ENCODE data around the gene BCAR1.
"Not testable (repeated sequence)": the region's sequence is repeated elsewhere in the genome, so short reads cannot be mapped to it uniquely, and the experiment has no call there.

Gene BCAR1

DNA sequence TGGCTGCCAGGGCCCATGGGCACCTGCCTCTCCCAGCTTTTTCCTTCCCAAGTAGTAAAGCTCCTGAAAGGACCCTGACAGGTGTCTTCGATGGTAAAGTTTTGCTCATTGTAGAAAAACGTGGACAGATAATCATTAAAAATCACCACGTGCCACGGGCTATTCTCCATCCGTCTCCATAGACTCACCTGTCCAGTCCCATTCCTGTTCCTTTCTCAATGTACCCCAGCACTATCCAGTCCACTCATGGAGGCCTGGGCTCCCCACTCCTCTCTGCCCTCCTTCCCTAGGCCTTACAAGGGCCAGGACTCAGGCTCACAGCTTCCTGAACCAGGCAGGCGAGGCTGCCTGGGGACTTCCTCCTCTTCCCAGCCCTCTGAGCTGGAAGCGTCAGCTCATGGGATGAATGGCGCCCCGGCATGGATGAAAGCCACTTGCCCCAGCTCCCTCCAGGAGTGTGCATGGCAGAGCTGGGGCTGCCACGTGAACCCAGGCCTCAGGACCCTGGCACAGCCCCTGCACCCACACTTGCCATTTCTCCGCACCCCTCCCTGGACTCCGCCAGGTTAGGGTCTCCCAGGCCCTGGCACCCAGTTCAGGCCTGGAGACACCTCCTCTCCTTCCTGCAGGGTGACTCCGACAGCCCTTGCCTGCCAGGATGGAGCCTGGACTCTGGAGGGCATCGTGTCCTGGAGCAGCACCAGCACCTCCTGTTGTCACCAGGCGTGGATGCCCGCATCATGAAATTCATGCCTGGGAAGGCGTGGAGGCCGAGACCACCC is 23.9 kb downstream of the BCAR1 start:
- H3K27ac ChIP-seq: no peak overlapping the region; the same call in 1 of the 2 replicates
- TF ChIP-seq ZFX (IDR thresholded peaks at IDR 0.05; ENCODE audit: borderline replicate concordance): no peak
- TF ChIP-seq, protein P1, sequence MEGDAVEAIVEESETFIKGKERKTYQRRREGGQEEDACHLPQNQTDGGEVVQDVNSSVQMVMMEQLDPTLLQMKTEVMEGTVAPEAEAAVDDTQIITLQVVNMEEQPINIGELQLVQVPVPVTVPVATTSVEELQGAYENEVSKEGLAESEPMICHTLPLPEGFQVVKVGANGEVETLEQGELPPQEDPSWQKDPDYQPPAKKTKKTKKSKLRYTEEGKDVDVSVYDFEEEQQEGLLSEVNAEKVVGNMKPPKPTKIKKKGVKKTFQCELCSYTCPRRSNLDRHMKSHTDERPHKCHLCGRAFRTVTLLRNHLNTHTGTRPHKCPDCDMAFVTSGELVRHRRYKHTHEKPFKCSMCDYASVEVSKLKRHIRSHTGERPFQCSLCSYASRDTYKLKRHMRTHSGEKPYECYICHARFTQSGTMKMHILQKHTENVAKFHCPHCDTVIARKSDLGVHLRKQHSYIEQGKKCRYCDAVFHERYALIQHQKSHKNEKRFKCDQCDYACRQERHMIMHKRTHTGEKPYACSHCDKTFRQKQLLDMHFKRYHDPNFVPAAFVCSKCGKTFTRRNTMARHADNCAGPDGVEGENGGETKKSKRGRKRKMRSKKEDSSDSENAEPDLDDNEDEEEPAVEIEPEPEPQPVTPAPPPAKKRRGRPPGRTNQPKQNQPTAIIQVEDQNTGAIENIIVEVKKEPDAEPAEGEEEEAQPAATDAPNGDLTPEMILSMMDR (IDR thresholded peaks at IDR 0.05): no peak

DNA sequence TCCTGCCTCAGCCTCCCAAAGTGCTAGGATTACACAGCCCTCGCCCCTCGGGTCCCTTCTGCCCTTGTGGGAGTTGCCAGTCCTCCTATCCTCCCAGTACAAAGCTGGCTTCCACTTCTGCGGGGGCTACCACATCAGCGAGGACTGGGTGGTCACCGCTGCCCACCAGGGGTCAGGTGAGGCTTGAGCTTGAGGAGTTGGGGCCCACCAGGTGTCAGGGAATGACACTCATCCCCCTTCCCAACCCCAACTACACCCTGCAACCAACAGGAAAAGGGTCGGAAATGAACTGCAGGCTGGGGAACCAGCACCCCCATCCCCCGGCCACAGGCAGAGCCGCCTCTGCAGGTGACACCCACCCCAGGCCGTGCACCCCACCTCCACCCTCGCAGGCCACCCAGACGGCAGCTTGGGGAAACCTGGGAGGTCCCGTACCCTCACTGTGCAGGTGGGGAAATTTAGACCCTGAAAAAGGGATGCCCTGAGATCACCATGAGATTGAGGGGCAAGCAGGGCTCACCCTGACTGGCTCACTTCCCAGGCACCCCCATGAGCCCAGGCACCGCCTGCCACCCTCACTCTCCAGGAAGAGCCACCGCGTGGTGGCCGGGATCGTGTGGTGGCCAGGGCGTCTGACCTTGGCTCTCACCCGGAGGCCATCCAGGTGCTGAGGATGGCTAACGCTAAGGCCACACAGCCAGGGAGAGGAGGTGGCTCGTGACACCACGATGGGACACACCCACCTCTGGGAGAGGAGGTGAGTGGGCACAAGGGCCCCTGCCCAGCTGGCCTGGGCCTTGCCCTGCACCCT is 24.7 kb downstream of the BCAR1 start:
- H3K27ac ChIP-seq: no peak overlapping the region; the same call in 1 of the 2 replicates
- no peak for TF ChIP-seq ZFX (IDR thresholded peaks at IDR 0.05; ENCODE audit: borderline replicate concordance)
- TF ChIP-seq, protein P1 (IDR thresholded peaks at IDR 0.05): no peak

DNA sequence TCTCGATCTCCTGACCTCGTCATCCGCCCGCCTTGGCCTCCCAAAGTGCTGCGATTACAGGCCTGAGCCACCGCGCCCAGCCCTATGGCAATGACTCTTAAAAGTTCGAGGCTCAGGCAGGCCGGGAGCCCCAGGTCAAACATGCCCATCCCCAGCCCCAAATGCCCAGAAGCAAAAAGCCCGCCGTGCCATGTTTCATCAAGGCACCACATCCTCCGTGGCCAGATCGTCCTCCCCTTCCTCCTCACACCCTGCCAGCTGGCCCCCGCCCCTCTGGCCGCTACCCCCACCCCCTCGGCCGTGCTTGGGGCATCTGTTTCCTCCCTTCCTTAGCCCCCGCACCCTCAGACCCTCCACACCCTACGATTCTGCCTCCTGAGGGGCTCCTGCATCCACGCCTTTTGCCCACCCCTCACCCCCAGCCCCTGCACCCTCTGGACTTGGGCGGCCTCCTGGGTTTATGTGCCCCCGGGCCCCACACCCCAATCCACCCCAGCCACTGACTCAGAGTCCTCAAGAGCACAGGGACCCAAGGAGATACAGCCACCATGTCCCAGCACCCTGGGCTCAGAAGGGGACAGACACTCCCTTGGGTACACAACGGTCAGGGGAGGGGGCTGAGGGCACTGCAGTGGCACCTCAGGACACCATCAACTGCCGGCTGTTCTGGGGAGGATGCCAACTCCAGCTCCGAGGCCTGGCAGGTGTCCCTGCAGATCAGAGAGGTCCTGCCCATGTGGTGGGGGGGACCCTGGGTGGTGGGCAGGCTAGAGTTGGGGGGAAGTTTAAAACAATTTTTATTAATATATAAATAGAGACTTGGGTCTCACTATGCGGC is 25.5 kb downstream of the BCAR1 start:
- no peak overlapping the region for H3K27ac ChIP-seq
- TF ChIP-seq, protein P1 (IDR thresholded peaks at IDR 0.05): no peak
- no peak for TF ChIP-seq ZFX (IDR thresholded peaks at IDR 0.05; ENCODE audit: borderline replicate concordance)

DNA sequence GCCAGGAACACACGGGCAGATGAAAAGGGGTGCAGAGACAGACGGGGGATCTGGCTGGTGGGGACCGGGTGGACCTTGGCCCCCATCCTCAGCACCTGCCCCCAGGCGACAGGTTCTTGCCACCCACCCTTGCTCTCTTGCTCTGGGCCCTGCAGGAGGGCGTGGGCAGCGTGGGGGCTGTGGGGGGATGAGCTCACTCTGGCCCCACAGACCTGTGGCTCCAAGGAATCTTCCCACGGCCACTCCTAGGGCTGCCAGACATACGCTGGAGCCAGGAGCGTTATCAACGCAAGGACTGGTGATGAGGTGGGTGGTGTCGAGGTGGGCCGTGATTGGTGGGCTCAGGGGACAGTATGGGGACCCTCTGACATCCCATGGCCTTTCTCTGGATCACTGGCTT is 26.3 kb downstream of the BCAR1 start:
- no peak overlapping the region for H3K27ac ChIP-seq
- TF ChIP-seq, protein P1 (IDR thresholded peaks at IDR 0.05): no peak
- no peak for TF ChIP-seq ZFX (IDR thresholded peaks at IDR 0.05; ENCODE audit: borderline replicate concordance)

DNA sequence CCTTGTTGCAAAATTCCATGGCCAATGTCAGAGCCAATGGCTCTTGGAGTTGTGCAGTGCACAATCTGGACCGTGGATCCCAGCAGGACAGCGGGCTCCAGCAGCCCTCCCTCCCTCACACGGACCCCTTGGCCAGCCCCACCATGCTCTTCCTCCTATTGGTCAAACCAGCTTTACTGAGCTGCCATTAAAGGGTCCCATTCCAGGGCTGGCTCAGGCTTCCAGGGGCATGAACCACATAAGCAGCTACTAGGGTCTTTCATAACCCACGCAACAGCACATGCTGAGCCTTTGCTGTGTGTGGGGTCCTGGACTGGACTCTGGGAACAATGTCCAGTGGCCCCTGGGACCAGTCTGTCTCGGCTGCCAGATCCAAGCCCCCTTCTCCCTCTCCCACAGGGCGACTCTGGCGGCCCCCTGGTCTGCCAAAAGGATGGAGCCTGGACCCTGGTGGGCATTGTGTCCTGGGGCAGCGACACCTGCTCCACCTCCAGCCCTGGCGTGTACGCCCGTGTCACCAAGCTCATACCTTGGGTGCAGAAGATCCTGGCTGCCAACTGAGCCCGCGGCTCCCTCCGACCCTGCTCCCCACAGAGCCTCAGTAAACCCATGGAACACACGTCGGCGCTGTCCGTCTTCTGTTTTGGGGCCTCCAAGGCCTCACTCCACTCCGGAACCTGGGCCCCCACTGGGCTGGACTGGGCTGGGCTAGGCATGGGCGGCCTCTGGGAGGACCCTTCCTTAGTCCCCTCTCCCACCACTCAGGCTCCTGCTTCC is 26.9 kb downstream of the BCAR1 start:
- no peak overlapping the region for H3K27ac ChIP-seq
- TF ChIP-seq, protein P1 (IDR thresholded peaks at IDR 0.05): no peak
- no peak for TF ChIP-seq ZFX (IDR thresholded peaks at IDR 0.05; ENCODE audit: borderline replicate concordance)

DNA sequence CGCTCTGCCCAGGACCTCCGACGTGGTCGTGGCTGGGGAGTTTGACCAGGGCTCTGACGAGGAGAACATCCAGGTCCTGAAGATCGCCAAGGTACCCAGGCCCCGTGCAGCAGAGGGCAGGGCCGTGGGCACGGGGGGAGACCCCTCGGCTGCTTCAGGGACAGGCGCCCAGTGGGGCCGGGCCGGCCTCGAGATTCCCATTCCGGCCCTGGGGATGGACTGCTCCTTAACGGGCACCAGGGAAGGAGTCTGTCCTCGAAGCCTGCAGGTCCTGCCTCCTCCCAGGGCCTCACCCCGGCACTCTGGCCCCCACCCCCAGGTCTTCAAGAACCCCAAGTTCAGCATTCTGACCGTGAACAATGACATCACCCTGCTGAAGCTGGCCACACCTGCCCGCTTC is 28.3 kb downstream of the BCAR1 start:
- H3K27ac ChIP-seq: not testable (repeated sequence)

Measured in 22Rv1 (cell line).